ENCODE data around the gene SH3GLB2. TPM values are rescaled to one million over a fixed set of nuclear protein-coding genes. Genes with fewer than 3 reads are reported as not detected.
A peak's percentile ranks its signal among the peaks of the same experiment; 100 is the strongest.

Gene SH3GLB2
- total and polyA plus RNA-seq, 4 donors: 51.3 to 110 (median 71.7) TPM

- peaks cover 0 to 4% (median 2%) of the 10 kb centered on the region in 4 donors for H3K36me3 ChIP-seq (ENCODE audit: control insufficient read depth in 4 of 4, insufficient read depth in 4 of 4, low read length in 4 of 4)
- no peak overlapping the region for H3K27ac ChIP-seq (ENCODE audit: low read depth in 1 of 2, low read length in 1 of 2)
- H3K9ac ChIP-seq (ENCODE audit: insufficient read depth in 1 of 2, low read length in 2 of 2): no peak overlapping the region
- ATAC-seq (ENCODE audit: insufficient read depth, low FRiP score) (no peak), DNase-seq (no peak)
- no peaks in the 10 kb centered on the region for H3K9me3 ChIP-seq (ENCODE audit: control insufficient read depth in 4 of 4, insufficient read depth in 3 of 4, low read length in 3 of 4)
- no peak for TF ChIP-seq CTCF (IDR thresholded peaks at IDR 0.05; ENCODE audit: control extremely low read depth, extremely low read depth)
- H3K27me3 ChIP-seq (ENCODE audit: control insufficient read depth in 3 of 3, insufficient read depth in 3 of 3, low read length in 2 of 3): no peaks in the 10 kb centered on the region
- 91 to 94% methylated on average over 16 of the region's 16 CpGs for WGBS, 2 donors
- H3K4me3 ChIP-seq: no peak overlapping the region
- H3K4me1 ChIP-seq (ENCODE audit: control insufficient read depth in 5 of 5, insufficient read depth in 5 of 5, low read length in 5 of 5): peaks cover 0 to 4% (median 0%) of the 10 kb centered on the region in 5 donors
Measured at GRCh38 chr9:129075996-129076639, 48.0 kb upstream of the SH3GLB2 start.

GRCh38 chr9:129074106-129074505 lies 46.0 kb upstream of the SH3GLB2 start:
- no peak overlapping the region for H3K4me3 ChIP-seq
- ATAC-seq (ENCODE audit: insufficient read depth, low FRiP score) (no peak), DNase-seq (no peak)
- H3K36me3 ChIP-seq (ENCODE audit: control insufficient read depth in 4 of 4, insufficient read depth in 4 of 4, low read length in 4 of 4): peaks cover 0 to 16% (median 2%) of the 10 kb centered on the region in 4 donors
- TF ChIP-seq CTCF (IDR thresholded peaks at IDR 0.05; ENCODE audit: control extremely low read depth, extremely low read depth): no peak
- H3K27ac ChIP-seq (ENCODE audit: low read depth in 1 of 2, low read length in 1 of 2): no peak overlapping the region
- H3K27me3 ChIP-seq (ENCODE audit: control insufficient read depth in 3 of 3, insufficient read depth in 3 of 3, low read length in 2 of 3): no peaks in the 10 kb centered on the region
- no peak overlapping the region for H3K9ac ChIP-seq (ENCODE audit: insufficient read depth in 1 of 2, low read length in 2 of 2)
- no peaks in the 10 kb centered on the region for H3K4me1 ChIP-seq (ENCODE audit: control insufficient read depth in 5 of 5, insufficient read depth in 5 of 5, low read length in 5 of 5)
- WGBS, 2 donors: 85 to 90% methylated on average over 3 of the region's 3 CpGs
- H3K9me3 ChIP-seq (ENCODE audit: control insufficient read depth in 4 of 4, insufficient read depth in 3 of 4, low read length in 3 of 4): no peaks in the 10 kb centered on the region

- Histone ChIP-seq H3K4me3 (no peak overlapping the region), H3K9ac (ENCODE audit: insufficient read depth in 1 of 2, low read length in 2 of 2) (no peak overlapping the region), H3K4me1 (ENCODE audit: control insufficient read depth in 5 of 5, insufficient read depth in 5 of 5, low read length in 5 of 5) (no peaks in the 10 kb centered on the region), H3K9me3 (ENCODE audit: control insufficient read depth in 4 of 4, insufficient read depth in 3 of 4, low read length in 3 of 4) (no peaks in the 10 kb centered on the region), H3K27ac (ENCODE audit: low read depth in 1 of 2, low read length in 1 of 2) (no peak overlapping the region), H3K36me3 (ENCODE audit: control insufficient read depth in 4 of 4, insufficient read depth in 4 of 4, low read length in 4 of 4) (peaks cover 0 to 19% (median 2%) of the 10 kb centered on the region in 4 donors), H3K27me3 (ENCODE audit: control insufficient read depth in 3 of 3, insufficient read depth in 3 of 3, low read length in 2 of 3) (no peaks in the 10 kb centered on the region)
- TF ChIP-seq CTCF (IDR thresholded peaks at IDR 0.05; ENCODE audit: control extremely low read depth, extremely low read depth): no peak
- ATAC-seq (ENCODE audit: insufficient read depth, low FRiP score) (no peak), DNase-seq (no peak)
- 85 to 90% methylated on average over 8 of the region's 8 CpGs for WGBS, 2 donors
Measured at GRCh38 chr9:129073404-129073803, 45.3 kb upstream of the SH3GLB2 start.

GRCh38 chr9:129072171-129072570 lies 44.0 kb upstream of the SH3GLB2 start:
- Histone ChIP-seq H3K4me1 (ENCODE audit: control insufficient read depth in 5 of 5, insufficient read depth in 5 of 5, low read length in 5 of 5) (no peaks in the 10 kb centered on the region), H3K36me3 (ENCODE audit: control insufficient read depth in 4 of 4, insufficient read depth in 4 of 4, low read length in 4 of 4) (peaks cover 0 to 32% (median 2%) of the 10 kb centered on the region in 4 donors), H3K4me3 (no peak overlapping the region), H3K27ac (ENCODE audit: low read depth in 1 of 2, low read length in 1 of 2) (no peak overlapping the region), H3K9me3 (ENCODE audit: control insufficient read depth in 4 of 4, insufficient read depth in 3 of 4, low read length in 3 of 4) (no peaks in the 10 kb centered on the region), H3K9ac (ENCODE audit: insufficient read depth in 1 of 2, low read length in 2 of 2) (no peak overlapping the region), H3K27me3 (ENCODE audit: control insufficient read depth in 3 of 3, insufficient read depth in 3 of 3, low read length in 2 of 3) (no peaks in the 10 kb centered on the region)
- ATAC-seq (ENCODE audit: insufficient read depth, low FRiP score) (no peak), DNase-seq (peak in 2 of 3 donors; percentile 20 to 35)
- WGBS, 2 donors: 68 to 74% methylated on average over 9 of the region's 9 CpGs
- no peak for TF ChIP-seq CTCF (IDR thresholded peaks at IDR 0.05; ENCODE audit: control extremely low read depth, extremely low read depth)
